ENCODE results near the gene BEST4.
"Not testable (repeated sequence)": the region's sequence is repeated elsewhere in the genome, so short reads cannot be mapped to it uniquely, and the experiment has no call there.

Gene BEST4

GRCh38 chr1:44817771-44818495 is 30.0 kb upstream of the BEST4 start:
- no peak overlapping the region for H3K4me3 ChIP-seq (replicated peaks; ENCODE audit: low read depth, low read length)
- no peak for DNase-seq (ENCODE audit: low read depth)
- no peak for TF ChIP-seq CTCF (IDR thresholded peaks at IDR 0.05; ENCODE audit: low read length, missing control alignments)

GRCh38 chr1:44817307-44817706 is 29.3 kb upstream of the BEST4 start:
- no peak overlapping the region for H3K4me3 ChIP-seq (replicated peaks; ENCODE audit: low read depth, low read length)
- TF ChIP-seq CTCF (IDR thresholded peaks at IDR 0.05; ENCODE audit: low read length, missing control alignments), result no peak
- no peak for DNase-seq (ENCODE audit: low read depth)

- H3K4me3 ChIP-seq (replicated peaks; ENCODE audit: low read depth, low read length); DNase-seq (ENCODE audit: low read depth): not testable (repeated sequence)
These were observed 28.0 kb upstream of the BEST4 start for GRCh38 chr1:44815926-44816325.

GRCh38 chr1:44812822-44813543 is 25.0 kb upstream of the BEST4 start:
- no peak overlapping the region for H3K4me3 ChIP-seq (replicated peaks; ENCODE audit: low read depth, low read length)
- no peak for DNase-seq (ENCODE audit: low read depth)
- no peak for TF ChIP-seq CTCF (IDR thresholded peaks at IDR 0.05; ENCODE audit: low read length, missing control alignments)

- DNase-seq (ENCODE audit: low read depth), result no peak
- H3K4me3 ChIP-seq (replicated peaks; ENCODE audit: low read depth, low read length), result no peak overlapping the region
These were observed 23.3 kb upstream of the BEST4 start for GRCh38 chr1:44811234-44811633.

GRCh38 chr1:44810762-44811105 is 22.8 kb upstream of the BEST4 start:
- peak overlapping the region; percentile 67 for H3K4me3 ChIP-seq (replicated peaks; ENCODE audit: low read depth, low read length)
- not testable (repeated sequence) for DNase-seq (ENCODE audit: low read depth)

More at GRCh38 chr1:44811234-44811633, 23.3 kb upstream of the BEST4 start:
- no peak for TF ChIP-seq CTCF (IDR thresholded peaks at IDR 0.05; ENCODE audit: low read length, missing control alignments)

GRCh38 chr1:44810101-44810761 is 22.3 kb upstream of the BEST4 start:
- H3K4me3 ChIP-seq (replicated peaks; ENCODE audit: low read depth, low read length), result peak overlapping the region; percentile 67
- no peak for DNase-seq (ENCODE audit: low read depth)
- TF ChIP-seq CTCF (IDR thresholded peaks at IDR 0.05; ENCODE audit: low read length, missing control alignments), result no peak
